Measurements from ENCODE around the gene ABCB4. TPM values are rescaled to one million over a fixed set of nuclear protein-coding genes. Genes with fewer than 3 reads are reported as not detected.

ABCB4 gene
- total and polyA plus RNA-seq, 3 experiments from 2014 or later, result 0.13 to 0.44 TPM; not detected in 1

DNA sequence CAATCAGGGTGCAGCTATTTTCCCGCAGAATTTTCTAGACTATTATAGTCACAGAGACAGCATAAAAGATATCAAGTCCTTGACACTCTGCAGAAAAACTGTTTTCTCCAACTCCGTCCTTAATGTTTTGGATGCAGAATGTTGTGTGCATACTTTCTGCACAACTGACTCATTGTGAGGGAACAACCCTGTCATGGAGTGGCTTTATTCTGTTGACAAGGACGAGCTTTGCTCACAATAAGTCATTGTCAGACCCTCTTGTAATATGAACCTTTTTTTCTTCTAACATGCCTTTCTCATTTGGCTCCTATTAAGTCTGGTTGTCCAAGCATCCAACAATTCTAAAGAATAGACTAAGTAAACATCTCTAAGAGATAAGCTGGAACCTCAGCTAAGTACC, 17.3 kb downstream of the ABCB4 start:
- POLR2A ChIA-PET, result no interaction called here
- H3K36me3 Mint-ChIP-seq, result no peaks in the 10 kb centered on the region
- Histone ChIP-seq H3K36me3 (ENCODE audit: insufficient read depth, low read length) (no peaks in the 10 kb centered on the region), H3K27me3 (ENCODE audit: insufficient read depth, low read length, poor library complexity, severe bottlenecking) (no peaks in the 10 kb centered on the region), H3K4me3 (ENCODE audit: low read length) (no peak overlapping the region), H3K9me3 (ENCODE audit: low read length) (no peaks in the 10 kb centered on the region), H3K27ac (ENCODE audit: low read depth, low read length) (no peak overlapping the region), H3K4me1 (ENCODE audit: insufficient read depth, low read length) (no peaks in the 10 kb centered on the region)
- CTCF ChIA-PET, result no interaction called here
- no peaks in the 10 kb centered on the region for H3K9me3 Mint-ChIP-seq
- H3K27me3 Mint-ChIP-seq, result peaks cover 13 to 29% of the 10 kb centered on the region in 2 donors
- peak overlapping the region in 1 of 8 donors; percentile 72 for H3K27ac Mint-ChIP-seq
- no peak overlapping the region for H3K4me3 Mint-ChIP-seq
- peaks cover 0 to under 1% (median 0%) of the 10 kb centered on the region in 3 donors for H3K4me1 Mint-ChIP-seq
- DNase-seq, result no peak

GRCh38 chr7:87456247-87456646, 19.2 kb downstream of the ABCB4 start:
- CTCF ChIA-PET, result no interaction called here

DNA sequence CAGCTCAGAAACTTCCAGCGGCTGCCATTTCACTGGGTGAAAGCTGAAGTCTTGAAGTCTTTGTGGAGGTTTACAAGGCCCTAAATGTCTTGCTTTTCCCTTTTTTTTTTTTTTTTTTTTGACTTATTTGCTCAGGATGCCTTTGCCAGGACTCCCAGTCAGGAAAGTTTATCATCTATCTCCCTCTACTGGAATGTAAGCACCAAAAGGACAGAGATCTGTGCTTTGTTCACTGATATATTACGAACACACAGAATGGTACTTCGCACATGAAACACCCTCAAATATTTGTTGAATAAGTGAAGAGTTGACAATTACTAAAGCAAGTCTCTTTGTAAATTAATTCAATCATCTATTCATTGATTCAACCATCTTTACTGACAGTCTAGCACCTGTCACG, 23.2 kb downstream of the ABCB4 start:
- H3K9me3 Mint-ChIP-seq, result no peaks in the 10 kb centered on the region
- ChIA-PET POLR2A (no interaction called here), CTCF (no interaction called here)
- no peak overlapping the region for H3K4me3 ChIP-seq (ENCODE audit: low read length)
- H3K36me3 Mint-ChIP-seq, result no peaks in the 10 kb centered on the region
- H3K27me3 ChIP-seq (ENCODE audit: insufficient read depth, low read length, poor library complexity, severe bottlenecking), result no peaks in the 10 kb centered on the region
- H3K36me3 ChIP-seq (ENCODE audit: insufficient read depth, low read length), result no peaks in the 10 kb centered on the region
- no peaks in the 10 kb centered on the region for H3K4me1 Mint-ChIP-seq
- H3K27me3 Mint-ChIP-seq, result peaks cover 11 to 32% of the 10 kb centered on the region in 2 donors
- no peak for DNase-seq
- H3K27ac Mint-ChIP-seq, result no peak overlapping the region
- no peaks in the 10 kb centered on the region for H3K4me1 ChIP-seq (ENCODE audit: insufficient read depth, low read length)
- no peak overlapping the region for H3K27ac ChIP-seq (ENCODE audit: low read depth, low read length)
- H3K9me3 ChIP-seq (ENCODE audit: low read length), result no peaks in the 10 kb centered on the region
- no peak overlapping the region for H3K4me3 Mint-ChIP-seq

More at GRCh38 chr7:87456247-87456646, 19.2 kb downstream of the ABCB4 start:
- no peak for DNase-seq
- H3K4me1 ChIP-seq (ENCODE audit: insufficient read depth, low read length), result no peaks in the 10 kb centered on the region
- no peaks in the 10 kb centered on the region for H3K27me3 ChIP-seq (ENCODE audit: insufficient read depth, low read length, poor library complexity, severe bottlenecking)
- no peak overlapping the region for H3K4me3 ChIP-seq (ENCODE audit: low read length)
- peaks cover 13 to 30% of the 10 kb centered on the region in 2 donors for H3K27me3 Mint-ChIP-seq
- POLR2A ChIA-PET, result no interaction called here
- H3K9me3 Mint-ChIP-seq, result no peaks in the 10 kb centered on the region
- no peaks in the 10 kb centered on the region for H3K36me3 ChIP-seq (ENCODE audit: insufficient read depth, low read length)
- no peaks in the 10 kb centered on the region for H3K36me3 Mint-ChIP-seq
- no peak overlapping the region for H3K4me3 Mint-ChIP-seq
- no peaks in the 10 kb centered on the region for H3K9me3 ChIP-seq (ENCODE audit: low read length)
- no peak overlapping the region for H3K27ac Mint-ChIP-seq
- H3K4me1 Mint-ChIP-seq, result no peaks in the 10 kb centered on the region
- no peak overlapping the region for H3K27ac ChIP-seq (ENCODE audit: low read depth, low read length)

DNA sequence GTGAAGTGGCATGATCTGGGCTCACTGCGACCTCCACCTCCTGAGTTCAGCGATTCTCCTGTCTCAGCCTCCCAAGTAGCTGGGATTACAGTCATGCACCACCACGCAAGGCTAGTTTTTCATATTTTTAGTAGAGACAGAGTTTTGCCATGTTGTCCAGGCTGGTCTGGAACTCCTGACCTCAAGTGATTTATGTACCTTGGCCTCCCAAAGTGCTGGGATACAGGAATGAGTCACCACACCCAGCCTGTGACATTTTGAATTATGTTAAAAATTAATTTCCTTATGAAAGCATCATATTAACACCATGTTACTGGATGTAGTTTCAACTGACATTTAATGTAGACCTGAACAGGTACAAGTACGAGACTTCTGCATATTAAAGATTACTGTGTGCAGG, 24.3 kb downstream of the ABCB4 start:
- H3K27ac Mint-ChIP-seq, result no peak overlapping the region
- no peaks in the 10 kb centered on the region for H3K4me1 ChIP-seq (ENCODE audit: insufficient read depth, low read length)
- no peaks in the 10 kb centered on the region for H3K27me3 ChIP-seq (ENCODE audit: insufficient read depth, low read length, poor library complexity, severe bottlenecking)
- H3K4me3 Mint-ChIP-seq, result no peak overlapping the region
- H3K4me3 ChIP-seq (ENCODE audit: low read length), result no peak overlapping the region
- no peaks in the 10 kb centered on the region for H3K36me3 Mint-ChIP-seq
- ChIA-PET POLR2A (no interaction called here), CTCF (no interaction called here)
- H3K9me3 Mint-ChIP-seq, result no peaks in the 10 kb centered on the region
- no peaks in the 10 kb centered on the region for H3K4me1 Mint-ChIP-seq
- no peak overlapping the region for H3K27ac ChIP-seq (ENCODE audit: low read depth, low read length)
- DNase-seq, result no peak
- peaks cover 8 to 29% of the 10 kb centered on the region in 2 donors for H3K27me3 Mint-ChIP-seq
- H3K9me3 ChIP-seq (ENCODE audit: low read length), result no peaks in the 10 kb centered on the region
- H3K36me3 ChIP-seq (ENCODE audit: insufficient read depth, low read length), result no peaks in the 10 kb centered on the region

DNA sequence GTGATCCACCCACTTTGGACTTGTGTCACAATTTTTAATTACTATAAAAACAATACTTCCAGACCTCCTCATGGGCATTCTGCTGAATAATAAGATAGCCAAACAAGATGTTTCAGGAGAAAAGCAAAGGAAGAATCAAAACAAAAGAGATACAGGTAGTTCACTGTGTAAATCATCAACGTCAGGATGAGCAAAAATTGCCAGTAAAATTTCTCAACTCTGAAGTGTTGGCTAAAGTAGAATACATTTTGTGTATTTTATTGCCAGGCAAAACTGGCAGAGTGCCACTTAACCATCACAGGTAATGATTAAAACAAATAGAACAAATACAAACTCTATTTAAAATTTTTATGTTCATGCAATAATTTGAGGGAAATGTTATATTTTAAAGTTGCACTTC, 24.8 kb downstream of the ABCB4 start:
- Histone ChIP-seq H3K27me3 (ENCODE audit: insufficient read depth, low read length, poor library complexity, severe bottlenecking) (no peaks in the 10 kb centered on the region), H3K27ac (ENCODE audit: low read depth, low read length) (no peak overlapping the region), H3K36me3 (ENCODE audit: insufficient read depth, low read length) (no peaks in the 10 kb centered on the region), H3K4me1 (ENCODE audit: insufficient read depth, low read length) (no peaks in the 10 kb centered on the region), H3K4me3 (ENCODE audit: low read length) (no peak overlapping the region), H3K9me3 (ENCODE audit: low read length) (no peaks in the 10 kb centered on the region)
- Mint-ChIP-seq H3K9me3 (no peaks in the 10 kb centered on the region), H3K4me3 (no peak overlapping the region), H3K4me1 (no peaks in the 10 kb centered on the region), H3K27me3 (peaks cover 5 to 25% of the 10 kb centered on the region in 2 donors), H3K27ac (no peak overlapping the region), H3K36me3 (no peaks in the 10 kb centered on the region)
- ChIA-PET POLR2A (no interaction called here), CTCF (no interaction called here)
- no peak for DNase-seq

GRCh38 chr7:87448388-87448787, 27.1 kb downstream of the ABCB4 start:
- no peak overlapping the region for H3K4me3 Mint-ChIP-seq
- H3K9me3 ChIP-seq (ENCODE audit: low read length), result no peaks in the 10 kb centered on the region
- ChIA-PET POLR2A (no interaction called here), CTCF (no interaction called here)
- H3K27me3 Mint-ChIP-seq, result peaks cover 5 to 27% of the 10 kb centered on the region in 2 donors
- no peaks in the 10 kb centered on the region for H3K9me3 Mint-ChIP-seq
- H3K27me3 ChIP-seq (ENCODE audit: insufficient read depth, low read length, poor library complexity, severe bottlenecking), result no peaks in the 10 kb centered on the region
- no peak overlapping the region for H3K27ac ChIP-seq (ENCODE audit: low read depth, low read length)
- no peaks in the 10 kb centered on the region for H3K36me3 Mint-ChIP-seq
- no peaks in the 10 kb centered on the region for H3K4me1 ChIP-seq (ENCODE audit: insufficient read depth, low read length)
- H3K4me1 Mint-ChIP-seq, result no peaks in the 10 kb centered on the region
- no peak overlapping the region for H3K4me3 ChIP-seq (ENCODE audit: low read length)
- no peaks in the 10 kb centered on the region for H3K36me3 ChIP-seq (ENCODE audit: insufficient read depth, low read length)
- peak overlapping the region in 1 of 8 donors; percentile 9 for H3K27ac Mint-ChIP-seq
- DNase-seq, result no peak

DNA sequence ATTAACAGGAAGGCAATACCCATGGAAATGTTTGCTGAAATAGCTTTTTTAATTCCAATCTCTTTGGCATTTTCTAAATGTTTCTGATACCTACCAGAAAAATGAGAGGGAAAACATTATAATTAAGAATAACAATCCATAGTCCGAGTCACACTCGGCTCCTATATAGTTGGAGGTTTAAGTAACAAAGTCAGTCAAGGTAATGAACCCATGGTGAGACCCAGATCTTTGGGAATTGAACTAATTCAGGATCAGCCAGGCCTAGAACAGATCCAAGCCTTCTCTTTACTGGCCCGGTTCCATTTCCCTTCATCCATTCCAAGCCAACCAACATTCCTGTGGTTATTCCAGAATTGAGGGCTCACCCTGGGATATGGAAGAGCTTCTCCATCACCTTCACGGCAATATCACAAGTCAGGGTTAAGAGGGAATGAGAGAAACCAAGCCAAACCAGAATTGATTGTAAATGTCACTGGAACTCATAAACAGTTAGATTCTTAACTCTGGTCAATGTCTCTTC, 28.3 kb downstream of the ABCB4 start:
- Histone ChIP-seq H3K9me3 (ENCODE audit: low read length) (no peaks in the 10 kb centered on the region), H3K27me3 (ENCODE audit: insufficient read depth, low read length, poor library complexity, severe bottlenecking) (no peaks in the 10 kb centered on the region), H3K4me3 (ENCODE audit: low read length) (no peak overlapping the region), H3K27ac (ENCODE audit: low read depth, low read length) (no peak overlapping the region), H3K4me1 (ENCODE audit: insufficient read depth, low read length) (no peaks in the 10 kb centered on the region), H3K36me3 (ENCODE audit: insufficient read depth, low read length) (no peaks in the 10 kb centered on the region)
- Mint-ChIP-seq H3K4me1 (no peaks in the 10 kb centered on the region), H3K27me3 (peaks cover 5 to 39% of the 10 kb centered on the region in 2 donors), H3K4me3 (no peak overlapping the region), H3K9me3 (no peaks in the 10 kb centered on the region), H3K36me3 (no peaks in the 10 kb centered on the region), H3K27ac (no peak overlapping the region)
- CTCF ChIA-PET, result no interaction called here
- POLR2A ChIA-PET, result no interaction called here
- no peak for DNase-seq

- H3K36me3 Mint-ChIP-seq, result no peaks in the 10 kb centered on the region
- Histone ChIP-seq H3K4me3 (ENCODE audit: low read length) (no peak overlapping the region), H3K27me3 (ENCODE audit: insufficient read depth, low read length, poor library complexity, severe bottlenecking) (no peaks in the 10 kb centered on the region), H3K36me3 (ENCODE audit: insufficient read depth, low read length) (no peaks in the 10 kb centered on the region), H3K4me1 (ENCODE audit: insufficient read depth, low read length) (no peaks in the 10 kb centered on the region), H3K9me3 (ENCODE audit: low read length) (no peaks in the 10 kb centered on the region), H3K27ac (ENCODE audit: low read depth, low read length) (no peak overlapping the region)
- no peak overlapping the region for H3K4me3 Mint-ChIP-seq
- POLR2A ChIA-PET, result no interaction called here
- no peaks in the 10 kb centered on the region for H3K9me3 Mint-ChIP-seq
- no peaks in the 10 kb centered on the region for H3K4me1 Mint-ChIP-seq
- no peak for DNase-seq
- peaks cover 5 to 34% of the 10 kb centered on the region in 2 donors for H3K27me3 Mint-ChIP-seq
- CTCF ChIA-PET, result no interaction called here
- no peak overlapping the region for H3K27ac Mint-ChIP-seq
Observed at GRCh38 chr7:87445897-87446296, 29.6 kb downstream of the ABCB4 start.

DNA sequence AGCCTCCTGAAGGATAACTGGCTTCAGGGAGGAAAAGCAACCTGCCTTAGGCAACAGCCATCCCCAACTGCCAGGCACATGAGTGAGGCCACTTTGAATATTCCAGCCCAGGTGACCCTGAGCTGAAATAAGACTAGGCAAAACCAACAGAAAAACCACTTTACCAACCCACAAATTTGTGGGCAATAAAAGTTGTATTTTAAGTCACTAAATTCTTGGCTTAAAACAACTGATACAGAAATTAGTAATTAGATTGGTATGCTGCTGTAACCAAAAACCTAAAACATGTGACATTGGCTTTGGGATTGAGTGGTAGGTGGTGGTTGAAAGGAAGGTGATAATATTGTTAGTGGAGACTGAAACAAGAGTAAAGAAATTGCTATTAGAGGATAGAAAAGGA, 39.9 kb downstream of the ABCB4 start:
- Histone ChIP-seq H3K4me3 (ENCODE audit: low read length) (no peak overlapping the region), H3K36me3 (ENCODE audit: insufficient read depth, low read length) (no peaks in the 10 kb centered on the region), H3K4me1 (ENCODE audit: insufficient read depth, low read length) (no peaks in the 10 kb centered on the region), H3K9me3 (ENCODE audit: low read length) (no peaks in the 10 kb centered on the region), H3K27me3 (ENCODE audit: insufficient read depth, low read length, poor library complexity, severe bottlenecking) (no peaks in the 10 kb centered on the region), H3K27ac (ENCODE audit: low read depth, low read length) (no peak overlapping the region)
- DNase-seq, result no peak
- Mint-ChIP-seq H3K27me3 (peaks cover 4 to 9% of the 10 kb centered on the region in 2 donors), H3K36me3 (peaks cover 0 to 4% (median 0%) of the 10 kb centered on the region in 3 donors), H3K9me3 (no peaks in the 10 kb centered on the region), H3K4me1 (no peaks in the 10 kb centered on the region), H3K4me3 (no peak overlapping the region), H3K27ac (no peak overlapping the region)
- ChIA-PET CTCF (no interaction called here), POLR2A (no interaction called here)
